ENCODE data around the gene NCAM2. TPM values are rescaled to one million over a fixed set of nuclear protein-coding genes. Genes with fewer than 3 reads are reported as not detected.

The NCAM2 gene
- total RNA-seq, 1 donor from 2014 or later = not detected

DNA sequence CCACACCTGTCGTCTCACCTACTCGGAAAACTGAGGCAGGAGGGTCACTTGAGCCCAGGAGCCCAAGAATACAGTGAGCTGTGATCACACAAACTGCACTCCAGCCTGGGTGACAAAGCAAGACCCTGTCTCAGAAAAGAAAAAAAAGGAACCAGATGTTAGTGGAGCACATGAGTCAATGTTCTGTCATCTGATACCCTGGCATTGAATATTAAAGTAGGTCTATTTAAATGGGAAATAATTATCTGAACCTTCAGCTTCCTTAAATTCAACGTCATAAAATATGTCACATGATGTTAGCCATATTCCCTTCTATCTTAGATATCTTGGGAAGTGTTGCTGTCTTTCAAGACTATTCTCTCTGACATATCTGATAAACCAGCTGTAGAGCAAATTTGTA is 47.3 kb downstream of the NCAM2 start:
- no peak overlapping the region for H3K4me3 ChIP-seq (ENCODE audit: low read depth, low read length)
- TF ChIP-seq, protein P1, sequence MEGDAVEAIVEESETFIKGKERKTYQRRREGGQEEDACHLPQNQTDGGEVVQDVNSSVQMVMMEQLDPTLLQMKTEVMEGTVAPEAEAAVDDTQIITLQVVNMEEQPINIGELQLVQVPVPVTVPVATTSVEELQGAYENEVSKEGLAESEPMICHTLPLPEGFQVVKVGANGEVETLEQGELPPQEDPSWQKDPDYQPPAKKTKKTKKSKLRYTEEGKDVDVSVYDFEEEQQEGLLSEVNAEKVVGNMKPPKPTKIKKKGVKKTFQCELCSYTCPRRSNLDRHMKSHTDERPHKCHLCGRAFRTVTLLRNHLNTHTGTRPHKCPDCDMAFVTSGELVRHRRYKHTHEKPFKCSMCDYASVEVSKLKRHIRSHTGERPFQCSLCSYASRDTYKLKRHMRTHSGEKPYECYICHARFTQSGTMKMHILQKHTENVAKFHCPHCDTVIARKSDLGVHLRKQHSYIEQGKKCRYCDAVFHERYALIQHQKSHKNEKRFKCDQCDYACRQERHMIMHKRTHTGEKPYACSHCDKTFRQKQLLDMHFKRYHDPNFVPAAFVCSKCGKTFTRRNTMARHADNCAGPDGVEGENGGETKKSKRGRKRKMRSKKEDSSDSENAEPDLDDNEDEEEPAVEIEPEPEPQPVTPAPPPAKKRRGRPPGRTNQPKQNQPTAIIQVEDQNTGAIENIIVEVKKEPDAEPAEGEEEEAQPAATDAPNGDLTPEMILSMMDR (conservative IDR thresholded peaks at IDR 0.05; ENCODE audit: low read depth, low read length) = no peak
- no peak for DNase-seq (ENCODE audit: low read depth)

DNA sequence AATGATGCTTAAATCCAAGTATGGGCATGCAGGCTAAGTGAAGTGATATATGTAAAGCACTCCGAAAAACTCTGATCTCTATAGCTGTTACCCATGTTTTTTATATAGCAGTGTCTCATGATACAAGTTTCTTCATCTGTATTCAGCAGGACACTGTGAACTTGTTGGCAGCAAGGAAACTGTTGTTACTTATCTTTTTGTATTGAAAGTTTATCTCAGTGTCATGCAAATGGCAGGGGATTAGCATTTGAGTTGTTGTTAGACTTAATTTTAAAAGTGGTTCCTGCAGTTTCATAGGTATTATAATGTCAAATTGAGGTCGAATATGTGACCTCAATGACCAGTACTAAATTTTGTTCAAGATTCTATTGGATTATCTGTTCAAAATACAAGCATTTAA is 47.9 kb downstream of the NCAM2 start:
- no peak for DNase-seq (ENCODE audit: low read depth)
- no peak overlapping the region for H3K4me3 ChIP-seq (ENCODE audit: low read depth, low read length)
- TF ChIP-seq, protein P1 (conservative IDR thresholded peaks at IDR 0.05; ENCODE audit: low read depth, low read length) = no peak

DNA sequence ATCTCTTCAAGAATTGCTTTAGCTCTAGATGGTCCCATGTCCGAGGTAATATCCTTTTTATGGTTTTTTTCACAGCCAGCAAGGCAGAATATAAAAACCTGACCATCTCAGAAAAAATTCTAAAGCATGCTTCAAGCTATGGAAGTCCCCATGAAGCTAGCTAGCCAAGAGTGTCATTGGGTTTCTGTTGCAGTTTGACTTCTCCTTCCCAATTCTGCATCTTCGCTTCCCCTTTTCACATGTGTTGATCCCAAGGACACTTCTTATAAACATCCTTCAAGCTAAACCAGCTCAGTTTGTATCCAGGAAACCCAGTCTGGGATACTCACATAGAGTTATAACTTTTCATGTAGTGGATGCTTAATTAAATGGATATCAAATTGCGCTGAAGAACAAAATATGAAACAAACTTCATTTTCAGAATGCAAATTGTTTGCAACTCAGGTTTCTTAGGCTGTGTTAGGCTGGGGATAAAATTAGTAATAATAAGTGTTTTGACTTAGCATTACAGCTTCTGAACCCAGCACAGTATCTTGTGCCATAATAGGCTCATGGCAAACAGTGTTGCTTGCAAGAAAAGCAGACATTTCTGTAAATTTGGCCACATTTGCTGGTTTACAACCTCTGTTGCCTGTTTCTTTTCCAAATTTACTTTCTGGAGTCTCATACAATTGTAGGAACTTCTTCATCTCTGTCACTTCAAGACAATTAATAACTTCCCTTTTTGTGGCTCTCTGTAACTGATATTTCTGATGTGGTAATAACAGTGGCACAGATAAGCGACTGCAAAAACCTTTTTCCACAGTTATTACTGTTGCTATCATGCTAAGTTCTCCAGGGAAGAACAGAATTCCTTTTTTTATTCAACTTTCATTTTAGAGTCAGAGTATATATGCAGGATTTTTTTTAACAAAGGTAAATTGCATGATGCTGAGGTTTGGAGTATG is 53.2 kb downstream of the NCAM2 start:
- TF ChIP-seq, protein P1 (conservative IDR thresholded peaks at IDR 0.05; ENCODE audit: low read depth, low read length) = no peak
- H3K4me3 ChIP-seq (ENCODE audit: low read depth, low read length) = no peak overlapping the region
- no peak for DNase-seq (ENCODE audit: low read depth)

DNA sequence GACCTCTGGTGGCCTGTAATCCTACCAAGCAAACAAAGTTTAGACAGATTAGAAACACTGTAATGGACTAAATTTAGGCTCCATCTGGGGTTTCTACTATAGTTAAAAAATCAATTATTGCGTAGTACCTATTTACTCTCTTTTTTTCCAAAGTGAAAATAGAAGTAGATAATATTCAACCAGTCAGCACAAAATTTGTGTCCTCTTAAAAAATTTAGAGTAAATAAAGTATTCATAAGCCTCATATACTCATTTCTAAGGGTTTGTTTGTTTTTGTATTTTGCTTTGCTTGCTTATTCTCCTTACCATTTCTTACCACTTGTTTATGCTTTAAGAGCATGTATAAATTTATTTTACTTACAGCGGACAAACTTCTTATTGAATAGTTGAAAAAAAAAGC is 54.5 kb downstream of the NCAM2 start:
- no peak overlapping the region for H3K4me3 ChIP-seq (ENCODE audit: low read depth, low read length)
- DNase-seq (ENCODE audit: low read depth) = no peak
- TF ChIP-seq, protein P1 (conservative IDR thresholded peaks at IDR 0.05; ENCODE audit: low read depth, low read length) = no peak

DNA sequence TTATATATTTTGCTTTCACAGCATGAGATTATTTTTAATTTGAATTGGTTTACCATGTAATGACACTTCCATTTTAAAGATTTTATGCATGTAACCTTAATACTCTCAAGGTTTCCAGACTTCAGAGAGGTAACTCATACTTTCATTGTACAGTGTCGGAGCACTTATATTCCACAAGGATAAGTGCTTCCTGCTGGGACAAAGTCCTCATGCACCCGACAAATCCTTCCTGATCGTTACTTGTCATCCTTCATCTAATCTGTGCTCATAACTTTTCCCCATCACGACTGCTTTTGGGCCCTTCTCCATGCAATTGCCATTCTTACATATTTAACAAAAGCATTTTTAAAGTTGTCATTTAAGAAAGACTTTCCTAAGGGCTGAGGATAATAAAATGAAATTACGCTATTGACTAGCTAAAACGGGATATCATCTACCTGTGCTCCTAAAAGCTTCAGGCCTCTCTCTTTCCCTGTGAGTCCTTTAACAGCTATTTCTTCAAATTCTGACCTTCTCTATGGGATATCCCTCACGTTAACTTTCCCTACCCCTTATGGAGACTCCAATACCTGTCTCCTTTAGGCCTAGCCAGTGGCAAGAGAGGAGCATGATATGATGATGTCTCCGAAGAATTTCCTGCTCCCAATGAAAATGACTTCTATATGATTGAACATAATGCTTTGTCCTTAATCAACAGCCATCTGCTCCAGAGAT is 59.3 kb downstream of the NCAM2 start:
- no peak overlapping the region for H3K4me3 ChIP-seq (ENCODE audit: low read depth, low read length)
- DNase-seq (ENCODE audit: low read depth) = no peak
- TF ChIP-seq, protein P1 (conservative IDR thresholded peaks at IDR 0.05; ENCODE audit: low read depth, low read length) = no peak

DNA sequence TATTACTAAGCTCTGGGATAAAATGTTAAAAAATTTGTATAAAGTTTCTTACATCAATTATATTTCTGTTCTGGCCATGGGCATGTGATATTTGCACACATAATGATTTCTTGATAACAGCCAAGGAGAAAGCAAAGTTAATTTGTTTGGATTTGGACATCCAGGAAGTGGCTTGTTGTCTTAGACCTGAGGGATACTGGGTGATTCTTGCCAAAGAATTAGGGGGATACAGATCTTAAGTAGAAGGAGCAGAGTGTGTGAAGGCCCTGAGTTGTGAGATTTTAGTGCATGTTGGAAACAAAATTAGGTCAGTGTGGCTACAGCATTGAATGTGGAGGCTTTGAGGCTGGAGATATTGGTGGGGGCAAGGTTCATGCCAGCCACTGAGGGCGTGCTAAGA is 65.6 kb downstream of the NCAM2 start:
- TF ChIP-seq, protein P1 (conservative IDR thresholded peaks at IDR 0.05; ENCODE audit: low read depth, low read length) = no peak
- no peak overlapping the region for H3K4me3 ChIP-seq (ENCODE audit: low read depth, low read length)
- no peak for DNase-seq (ENCODE audit: low read depth)
